Stimulated activated naive CD4-positive, alpha-beta T cell (primary cell): ENCODE measurements around the gene RGS3.

Experiments
- DNase-seq, 6 experiments: peaks; one replicate each; lab custom pipeline; 2025; lab: John Stamatoyannopoulos, UW

The RGS3 gene

DNA sequence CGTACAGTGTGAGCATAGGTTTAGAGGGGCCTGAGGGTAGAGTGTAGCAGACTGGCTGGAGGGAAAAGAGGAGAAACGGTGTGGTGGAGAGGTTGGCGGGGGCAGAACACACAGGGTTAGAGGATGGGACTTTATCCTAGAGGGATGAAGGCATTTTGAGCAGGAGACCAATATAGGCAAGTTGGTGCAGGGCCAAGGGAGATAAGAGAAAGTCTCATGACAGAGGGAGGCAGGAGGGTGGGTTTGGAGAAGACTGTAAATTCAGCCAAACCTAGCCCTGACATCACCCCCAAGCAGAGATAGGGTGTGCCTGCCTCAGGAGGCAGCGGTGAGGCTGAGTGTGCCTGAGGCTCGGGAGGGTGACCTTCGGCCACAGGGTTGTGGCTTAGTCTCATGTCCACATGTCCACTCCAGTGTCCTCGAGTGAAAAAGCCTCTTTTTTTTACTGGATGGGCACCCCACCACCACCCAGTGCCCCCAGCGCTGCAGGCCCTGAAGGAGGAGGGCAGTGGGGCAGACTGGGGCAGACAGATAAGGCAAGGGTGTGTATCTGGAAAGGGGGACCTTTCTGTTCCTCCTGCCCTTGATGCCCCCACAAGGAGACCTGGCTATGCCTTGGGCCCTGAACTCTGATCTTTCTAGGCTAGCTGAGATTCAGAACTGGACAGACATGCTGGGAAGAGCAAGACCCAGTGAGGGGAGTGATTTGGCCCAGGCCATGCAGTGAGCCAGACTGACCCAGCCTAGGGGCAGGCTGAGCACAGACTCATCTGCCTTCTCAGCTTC is 108.7 kb downstream of the RGS3 start:
- no peak for DNase-seq

DNA sequence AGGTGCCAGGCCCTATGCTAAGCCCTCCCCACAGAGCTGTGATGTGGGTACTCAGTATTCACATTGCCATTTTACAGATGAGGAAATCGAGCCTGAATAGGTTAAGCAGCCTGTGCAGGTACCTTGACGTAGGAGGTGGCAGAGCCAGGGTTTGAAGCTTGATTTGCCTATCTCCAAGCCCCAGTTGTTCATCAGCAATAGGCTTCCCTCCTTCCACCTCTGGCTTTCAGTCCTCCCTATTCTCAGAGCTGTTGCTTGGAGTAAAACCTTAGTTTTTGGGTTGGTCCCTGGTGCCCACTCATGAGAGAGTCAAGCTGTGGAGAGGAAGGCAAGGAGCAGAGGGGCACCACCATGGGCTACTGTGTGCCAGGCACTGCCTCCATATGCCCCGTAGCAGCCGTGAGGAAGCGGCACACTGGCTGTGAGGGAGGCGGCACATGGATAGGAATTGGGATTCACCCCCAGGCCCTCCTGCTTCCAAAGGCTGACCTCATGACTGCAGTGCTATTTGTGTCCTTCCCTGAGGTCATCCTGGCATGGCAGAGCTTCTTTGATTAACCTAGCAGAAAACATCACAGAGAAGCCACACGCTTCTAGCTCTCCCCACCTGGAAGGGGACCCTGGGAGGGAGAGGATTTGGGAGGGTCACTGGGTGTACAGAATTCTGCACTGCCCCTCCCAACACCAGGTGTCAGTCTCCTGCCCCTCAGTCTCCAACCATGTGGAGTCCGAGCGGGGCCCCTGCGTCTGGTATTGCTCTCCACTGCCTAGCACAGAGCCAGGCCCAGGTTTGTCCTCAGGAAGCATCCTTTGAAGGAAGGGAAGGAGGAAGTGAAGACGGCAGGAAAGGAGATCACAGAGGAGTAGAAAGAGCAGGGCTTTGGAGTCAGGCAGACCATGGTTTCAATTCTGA is 109.8 kb downstream of the RGS3 start:
- no peak for DNase-seq

DNA sequence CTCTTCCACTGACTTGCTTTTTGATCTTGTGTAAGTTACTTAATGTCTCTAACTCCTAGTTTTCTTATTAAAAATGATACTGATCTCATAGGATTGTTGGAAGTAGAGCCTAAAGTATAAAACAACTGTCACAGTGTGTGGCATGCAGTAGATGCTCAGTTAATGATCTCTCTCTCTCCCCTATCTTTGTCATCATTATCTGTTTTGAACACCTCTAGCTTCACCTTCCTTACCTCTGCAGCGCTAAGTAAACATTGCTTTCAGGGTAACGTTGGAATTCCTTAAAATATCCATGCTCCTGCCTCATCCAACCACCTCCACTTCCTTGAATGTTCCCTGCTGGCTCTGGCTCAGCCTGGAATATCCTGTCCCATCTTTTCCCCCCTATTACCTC is 110.4 kb downstream of the RGS3 start:
- no peak for DNase-seq

DNA sequence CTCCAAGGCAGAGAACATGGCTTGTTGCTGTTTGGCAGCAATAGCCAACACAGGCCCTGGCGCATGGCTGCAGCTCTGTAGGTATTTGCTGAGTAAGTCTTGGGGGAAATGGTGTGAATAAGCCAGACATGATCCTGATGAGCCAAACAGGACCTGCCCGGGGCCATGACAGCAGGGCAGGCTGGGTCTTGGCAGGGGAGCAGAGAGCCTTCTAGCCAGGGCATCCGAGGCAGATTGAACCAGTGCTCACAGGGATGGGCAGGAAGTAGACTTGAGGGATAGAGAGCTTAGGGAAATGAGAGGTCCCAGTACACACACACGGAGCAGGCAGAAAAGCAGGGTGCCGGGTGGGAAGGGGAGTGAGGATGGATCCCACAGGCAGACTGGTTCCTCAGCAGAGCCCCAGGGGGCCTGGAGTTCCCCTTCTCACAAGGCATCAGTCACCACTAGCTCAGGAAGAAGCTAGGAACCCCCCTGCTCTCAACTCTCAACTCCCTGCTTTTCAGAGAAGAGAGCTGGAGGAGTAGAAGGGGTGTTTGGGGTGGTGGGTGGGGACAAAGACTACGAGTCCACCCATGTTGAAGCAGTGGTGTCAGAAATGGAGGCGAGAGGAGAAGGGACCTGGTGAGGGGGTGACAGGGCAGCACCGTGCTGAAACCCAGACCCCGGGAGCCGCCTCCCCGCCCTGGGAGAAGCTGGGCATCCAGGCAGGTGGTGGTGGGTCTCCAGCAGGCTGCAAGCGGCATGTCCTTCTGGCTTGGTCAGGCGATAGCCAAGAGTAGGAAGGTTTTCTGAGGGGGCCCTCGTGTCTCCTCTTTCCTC is 111.1 kb downstream of the RGS3 start:
- DNase-seq = no peak

DNA sequence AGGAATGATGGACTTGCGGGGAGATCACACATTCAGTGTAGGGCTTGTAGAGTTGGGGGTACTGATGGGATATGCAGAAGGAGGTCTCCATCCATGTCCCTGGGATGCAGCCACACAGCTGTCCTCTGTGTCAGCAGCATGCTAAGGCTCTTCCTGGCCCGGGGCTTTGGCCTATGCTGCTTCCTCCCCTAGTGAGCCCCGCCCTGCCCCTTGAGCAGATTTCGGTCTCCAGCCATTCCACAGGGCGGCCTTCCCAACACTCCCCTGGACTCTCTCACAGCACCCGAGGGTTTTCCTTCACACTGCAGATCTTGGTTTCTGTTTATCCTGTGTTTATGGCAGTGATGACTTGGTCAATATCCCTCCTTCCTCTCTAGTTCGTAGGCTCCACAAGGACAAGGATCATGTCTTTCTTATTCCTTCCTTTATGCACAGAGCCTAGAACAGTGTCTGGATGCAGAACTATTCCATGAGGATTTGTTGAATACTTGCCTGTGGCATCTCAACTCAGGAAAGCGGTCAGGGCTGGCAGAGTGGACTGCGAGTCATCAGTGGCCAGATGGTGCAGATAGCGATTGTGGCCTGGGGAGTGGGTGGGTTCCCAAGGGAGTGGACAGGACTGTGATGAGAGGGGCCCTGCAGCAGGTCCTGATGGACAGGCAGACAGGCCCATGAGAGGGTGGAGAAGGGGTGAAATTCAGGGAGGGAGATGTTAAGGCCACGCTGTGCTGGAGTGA is 114.2 kb downstream of the RGS3 start:
- no peak for DNase-seq

DNA sequence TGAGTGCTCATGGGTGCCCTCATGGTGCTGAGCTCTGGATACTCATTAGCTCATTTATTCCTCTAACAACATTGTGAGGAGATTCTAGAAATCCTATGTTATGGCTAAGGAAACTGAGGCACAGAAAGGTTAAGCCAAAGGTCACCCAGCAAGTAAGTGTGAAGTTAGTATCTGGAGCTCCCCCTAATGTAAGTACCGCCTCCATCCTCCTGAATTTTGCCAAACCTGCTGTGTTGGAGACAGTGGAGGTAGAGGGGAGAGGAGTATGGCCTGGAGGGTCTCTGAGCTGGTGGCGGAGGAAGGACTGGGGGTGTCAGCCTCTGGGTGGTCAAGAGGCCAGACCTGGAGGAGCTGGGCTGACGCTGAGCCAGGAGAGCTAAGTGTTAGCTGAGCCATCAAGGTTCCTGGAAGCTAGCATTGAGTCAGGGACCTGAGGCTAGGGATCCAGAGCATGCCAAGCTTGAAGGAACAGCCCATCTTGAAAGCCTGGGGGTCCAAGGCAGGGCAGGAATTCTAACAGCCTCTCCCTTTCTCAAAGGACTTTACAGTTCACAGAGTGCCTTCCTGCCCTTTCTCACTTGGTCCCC is 114.8 kb downstream of the RGS3 start:
- no peak for DNase-seq

DNA sequence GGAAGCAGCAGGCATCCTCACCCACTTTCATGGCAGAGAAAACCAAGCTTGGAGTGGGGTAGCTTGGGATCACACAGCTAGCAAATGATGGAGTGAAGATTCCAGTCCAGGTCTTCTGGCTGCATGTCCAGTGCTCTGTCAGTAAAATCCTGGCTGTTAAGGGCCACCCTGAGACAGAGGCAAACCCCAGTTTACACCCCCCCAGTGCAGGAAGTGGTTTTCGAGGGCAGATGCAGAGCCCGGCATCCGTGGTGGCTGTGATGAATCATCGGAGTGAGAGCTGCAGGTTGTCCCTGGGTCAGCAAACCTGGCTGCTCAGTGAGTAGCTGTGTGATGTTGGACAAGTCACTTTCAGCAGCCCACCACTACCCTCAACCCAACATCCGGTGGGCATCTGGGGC is 115.4 kb downstream of the RGS3 start:
- peak; percentile 21 to 74 (median 50) for DNase-seq

DNA sequence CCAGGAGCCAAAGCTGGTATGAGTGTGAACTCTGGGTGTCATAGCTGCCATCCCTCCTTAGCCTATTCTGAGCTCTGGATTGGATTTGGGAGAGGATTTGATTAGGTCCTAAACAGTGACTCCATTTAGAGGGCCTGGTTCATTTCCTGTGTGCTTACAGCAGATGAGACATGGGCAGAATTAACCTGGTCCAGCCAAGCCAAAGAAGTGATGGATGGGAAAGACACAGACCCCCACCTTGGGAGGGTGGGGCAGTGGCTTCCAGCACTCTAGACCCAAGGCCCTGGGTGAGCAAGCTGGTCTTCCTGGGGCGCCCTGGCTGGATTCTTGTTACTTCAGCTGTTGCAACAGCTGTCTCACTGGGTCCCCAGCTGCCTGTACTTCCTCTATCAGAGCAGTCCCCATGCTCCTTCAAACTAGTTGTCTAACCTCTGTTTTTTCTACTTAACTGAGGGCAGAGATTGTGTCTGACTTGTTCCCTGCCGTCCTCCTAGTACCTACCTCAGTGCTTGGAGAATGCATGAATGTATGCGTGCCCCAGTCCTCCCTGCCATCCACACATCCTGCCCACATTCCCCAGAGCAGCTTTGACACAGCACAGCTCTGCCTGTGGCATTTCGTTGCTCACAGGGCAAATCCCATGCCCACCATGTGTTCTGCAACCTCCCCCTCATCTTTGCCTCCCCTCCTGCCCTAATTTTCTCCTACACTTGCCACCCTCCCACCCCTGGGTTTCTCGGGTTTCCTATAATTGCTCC is 115.9 kb downstream of the RGS3 start:
- peak in 1 of 6 experiments; percentile 39 for DNase-seq

DNA sequence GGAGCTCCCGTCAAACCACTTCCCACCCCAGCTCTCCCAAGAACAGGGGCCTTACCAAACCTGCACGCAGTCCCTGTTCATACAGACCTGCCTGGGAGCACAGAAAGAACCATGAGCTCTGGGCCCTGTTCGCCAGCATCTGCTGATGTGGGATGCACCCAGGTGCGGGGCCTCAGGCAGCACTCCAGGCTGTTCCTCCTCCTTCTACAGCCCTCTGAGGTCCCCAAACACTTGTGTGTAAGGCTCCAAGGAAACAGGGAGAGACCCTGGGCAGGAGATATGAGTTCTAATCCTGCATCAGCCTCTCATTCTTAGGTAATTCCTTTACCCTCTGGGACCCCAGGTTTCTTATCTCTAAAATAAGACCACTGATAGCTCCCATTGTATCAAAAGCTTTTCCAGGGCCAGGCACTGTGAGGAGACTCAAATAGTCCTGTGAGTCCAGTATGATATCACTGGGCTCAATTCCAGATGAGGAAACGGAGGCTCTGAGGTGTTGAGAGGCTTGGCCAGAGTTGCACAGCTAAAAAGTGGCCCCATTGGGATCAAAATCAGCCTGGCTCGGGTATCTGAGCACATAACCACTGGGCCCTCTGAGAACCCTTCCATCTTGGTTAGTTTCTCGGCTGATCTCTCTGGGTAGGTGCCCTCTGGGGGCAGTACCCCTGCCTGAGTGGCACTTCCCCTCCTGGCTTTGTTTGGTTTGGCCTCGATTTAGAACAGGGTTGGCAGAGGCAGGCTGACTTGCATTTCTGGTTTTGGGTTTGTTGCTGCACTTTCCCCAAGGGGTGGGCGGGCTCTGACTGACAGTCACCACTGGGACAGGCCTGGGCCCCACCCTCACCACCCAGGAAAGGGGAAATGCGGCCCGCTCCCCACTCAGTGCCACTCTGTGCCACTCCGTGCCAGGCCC is 116.8 kb downstream of the RGS3 start:
- DNase-seq = peak in 5 of 6 experiments; percentile 16 to 45 (median 23)

DNA sequence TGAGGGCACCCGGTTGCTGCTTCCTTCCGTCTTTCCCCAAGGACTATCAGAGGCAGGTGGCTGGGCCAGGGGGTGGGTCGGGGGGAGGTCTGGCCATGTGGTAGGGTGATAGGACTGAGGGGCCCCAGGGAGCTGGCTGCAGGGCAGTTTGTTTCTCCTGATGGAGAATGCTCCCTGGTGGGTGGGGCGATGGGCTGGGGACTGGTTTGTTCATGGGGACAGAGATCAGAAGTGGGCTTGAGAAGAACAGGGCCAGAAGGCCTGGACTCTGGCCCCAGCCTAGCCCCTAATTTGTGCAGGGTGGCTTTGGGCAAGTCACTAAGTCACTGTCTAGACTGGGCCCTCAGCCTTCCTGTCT is 117.4 kb downstream of the RGS3 start:
- DNase-seq = no peak

DNA sequence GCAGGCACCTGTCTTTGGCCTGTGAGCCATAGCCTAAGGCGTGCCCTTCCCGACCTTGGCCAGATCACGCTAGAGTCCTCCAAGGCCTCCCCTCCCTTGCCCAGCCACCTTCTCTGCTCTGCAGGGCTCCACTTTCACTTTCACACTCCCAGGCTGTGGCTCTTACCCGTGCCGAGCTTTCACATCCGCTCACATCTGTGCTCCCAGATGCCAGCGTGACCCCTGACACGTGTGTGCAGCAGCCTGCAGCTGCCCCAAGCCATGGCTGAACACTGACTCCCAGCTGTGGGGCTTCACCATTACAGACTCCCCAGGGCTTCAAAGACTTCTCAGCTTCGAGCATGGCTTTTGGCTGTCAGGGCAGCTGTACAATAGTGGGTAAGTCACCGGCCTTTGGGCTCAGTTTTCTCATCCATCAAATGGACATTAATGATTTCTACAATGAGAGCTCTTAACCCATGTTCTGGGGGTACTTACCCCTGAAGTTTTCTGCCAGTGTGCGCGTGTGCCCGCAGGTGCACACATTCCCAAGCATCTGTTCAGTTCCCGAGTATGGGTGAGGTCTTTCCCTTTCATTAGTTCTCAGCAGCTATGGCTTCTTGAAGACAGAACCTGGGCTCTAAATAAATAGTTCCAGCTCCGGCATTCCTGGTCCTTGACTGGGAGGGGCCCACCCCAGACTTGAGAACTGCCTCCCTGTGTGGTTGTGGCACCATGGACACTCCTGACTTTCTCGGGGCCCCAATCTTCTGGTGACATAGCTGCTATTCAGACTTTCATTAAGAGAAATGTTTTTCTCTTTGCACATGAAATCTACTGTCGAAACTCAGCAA is 118.6 kb downstream of the RGS3 start:
- DNase-seq = peak; percentile 26 to 73 (median 69)

DNA sequence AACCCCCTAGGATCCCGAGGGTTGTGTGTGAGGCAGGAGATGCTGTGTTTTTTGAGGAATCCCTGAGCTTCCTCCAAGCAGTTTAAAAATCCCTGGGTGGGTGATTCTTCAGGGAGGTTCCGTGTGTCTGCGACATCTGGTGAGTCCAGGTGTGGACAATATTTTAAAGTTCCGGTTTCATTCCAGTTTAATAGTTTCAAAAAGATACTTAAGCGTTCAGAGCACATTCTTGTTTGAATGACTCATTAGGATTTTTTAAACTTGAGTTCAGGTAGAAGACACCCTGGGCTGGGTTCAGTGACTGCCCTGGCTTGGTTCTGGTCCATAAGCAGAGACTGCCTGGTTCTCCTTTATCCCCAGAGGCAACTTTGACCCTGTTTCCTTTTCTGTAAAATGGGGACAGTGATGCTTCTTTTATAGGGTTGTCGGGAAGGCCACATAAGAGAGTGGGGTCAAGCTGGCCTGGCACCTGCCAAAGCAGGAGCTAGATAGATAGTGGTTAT is 119.2 kb downstream of the RGS3 start:
- DNase-seq = no peak

DNA sequence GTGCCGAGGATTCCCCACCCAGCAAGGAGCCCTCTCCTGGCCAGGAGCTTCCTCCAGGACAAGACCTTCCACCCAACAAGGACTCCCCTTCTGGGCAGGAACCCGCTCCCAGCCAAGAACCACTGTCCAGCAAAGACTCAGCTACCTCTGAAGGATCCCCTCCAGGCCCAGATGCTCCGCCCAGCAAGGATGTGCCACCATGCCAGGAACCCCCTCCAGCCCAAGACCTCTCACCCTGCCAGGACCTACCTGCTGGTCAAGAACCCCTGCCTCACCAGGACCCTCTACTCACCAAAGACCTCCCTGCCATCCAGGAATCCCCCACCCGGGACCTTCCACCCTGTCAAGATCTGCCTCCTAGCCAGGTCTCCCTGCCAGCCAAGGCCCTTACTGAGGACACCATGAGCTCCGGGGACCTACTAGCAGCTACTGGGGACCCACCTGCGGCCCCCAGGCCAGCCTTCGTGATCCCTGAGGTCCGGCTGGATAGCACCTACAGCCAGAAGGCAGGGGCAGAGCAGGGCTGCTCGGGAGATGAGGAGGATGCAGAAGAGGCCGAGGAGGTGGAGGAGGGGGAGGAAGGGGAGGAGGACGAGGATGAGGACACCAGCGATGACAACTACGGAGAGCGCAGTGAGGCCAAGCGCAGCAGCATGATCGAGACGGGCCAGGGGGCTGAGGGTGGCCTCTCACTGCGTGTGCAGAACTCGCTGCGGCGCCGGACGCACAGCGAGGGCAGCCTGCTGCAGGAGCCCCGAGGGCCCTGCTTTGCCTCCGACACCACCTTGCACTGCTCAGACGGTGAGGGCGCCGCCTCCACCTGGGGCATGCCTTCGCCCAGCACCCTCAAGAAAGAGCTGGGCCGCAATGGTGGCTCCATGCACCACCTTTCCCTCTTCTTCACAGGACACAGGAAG is 120.2 kb downstream of the RGS3 start:
- DNase-seq = no peak

DNA sequence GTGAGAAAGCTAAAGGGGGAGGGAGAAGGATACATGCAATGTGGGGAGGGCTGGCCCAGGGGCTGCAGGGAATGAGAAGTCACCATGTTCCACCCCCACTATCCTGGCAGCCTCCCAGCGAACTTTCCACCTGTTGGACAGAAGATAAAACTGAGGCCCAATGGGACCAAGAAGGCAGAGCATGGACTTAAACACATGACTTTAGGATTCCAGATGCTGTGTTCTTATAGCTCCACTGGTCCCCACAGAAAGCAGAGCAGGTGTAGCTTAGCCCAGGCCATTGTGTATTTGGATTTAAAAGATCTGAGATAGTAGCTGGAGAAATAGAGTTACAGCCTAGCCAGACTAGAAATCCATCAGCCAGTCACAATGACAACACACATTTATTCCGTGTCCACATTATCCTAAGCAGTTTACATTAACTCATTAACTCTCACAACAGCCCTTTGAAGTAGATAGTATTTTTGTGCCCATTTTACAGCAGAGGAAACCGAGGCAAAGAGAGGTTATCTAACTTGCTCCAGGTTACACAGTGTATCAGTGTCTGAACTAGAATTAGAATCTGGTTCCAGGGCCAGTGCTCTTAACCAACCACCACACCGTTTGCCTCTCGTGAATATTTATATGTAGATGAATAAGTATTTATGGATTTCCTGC is 121.0 kb downstream of the RGS3 start:
- DNase-seq = no peak

DNA sequence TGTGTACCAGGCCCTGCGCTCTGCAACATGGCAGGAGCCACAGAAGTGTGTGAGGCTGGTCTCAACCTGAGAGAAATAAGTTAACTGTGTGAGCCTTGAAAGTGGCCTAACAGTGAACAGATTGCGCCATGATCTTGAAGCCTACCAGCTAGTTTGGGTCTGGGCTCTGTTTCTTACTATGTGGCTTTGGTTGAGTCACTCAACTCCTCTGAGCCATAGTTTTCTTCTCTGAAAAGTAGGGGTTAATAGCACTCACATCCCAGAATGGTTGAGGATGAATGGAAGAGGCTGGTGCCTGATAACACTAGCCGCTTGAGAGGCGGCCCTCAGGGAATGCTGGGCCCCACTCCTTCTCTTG is 121.5 kb downstream of the RGS3 start:
- no peak for DNase-seq

DNA sequence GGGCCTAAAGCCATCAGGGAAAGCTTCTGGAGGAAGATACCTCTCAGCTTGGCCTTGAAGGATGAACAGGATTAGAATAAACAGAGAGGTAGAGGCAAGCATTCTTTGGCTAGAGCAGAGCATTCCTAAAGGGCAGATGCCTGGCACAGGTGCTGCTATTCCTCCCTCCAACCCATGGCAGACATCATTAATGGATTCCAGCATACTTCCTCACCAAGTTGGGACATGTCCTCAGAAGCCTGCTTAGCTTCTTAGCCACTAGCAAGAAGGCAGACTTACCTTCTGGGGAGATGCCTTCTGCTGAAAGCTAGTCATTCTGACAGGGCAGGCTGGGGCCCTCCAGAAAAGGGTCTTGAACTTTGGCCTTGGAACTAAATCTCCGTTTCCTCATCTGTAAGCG is 122.0 kb downstream of the RGS3 start:
- DNase-seq = no peak
